Measurements from ENCODE around the gene HPGDS.
"Not testable (repeated sequence)": the region's sequence is repeated elsewhere in the genome, so short reads cannot be mapped to it uniquely, and the experiment has no call there.

Gene HPGDS

GRCh38 chr4:94325835-94326234, 16.8 kb downstream of the HPGDS start:
- DNase-seq (ENCODE audit: low spot score), result no peak

GRCh38 chr4:94319927-94320326, 22.7 kb downstream of the HPGDS start:
- DNase-seq (ENCODE audit: low spot score), result not testable (repeated sequence)

GRCh38 chr4:94307231-94307871, 35.3 kb downstream of the HPGDS start:
- no peak for DNase-seq (ENCODE audit: low spot score)

GRCh38 chr4:94306713-94307112, 35.9 kb downstream of the HPGDS start:
- DNase-seq (ENCODE audit: low spot score), result no peak

GRCh38 chr4:94305466-94306225, 37.0 kb downstream of the HPGDS start:
- DNase-seq (ENCODE audit: low spot score), result no peak

GRCh38 chr4:94304365-94304971, 38.2 kb downstream of the HPGDS start:
- DNase-seq (ENCODE audit: low spot score), result no peak

- no peak for DNase-seq (ENCODE audit: low spot score)
Observed at GRCh38 chr4:94302191-94302590, 40.4 kb downstream of the HPGDS start.

GRCh38 chr4:94298725-94299252, 43.8 kb downstream of the HPGDS start:
- no peak for DNase-seq (ENCODE audit: low spot score)

- DNase-seq (ENCODE audit: low spot score), result not testable (repeated sequence)
Observed at GRCh38 chr4:94295473-94295872, 47.2 kb downstream of the HPGDS start.

GRCh38 chr4:94293981-94294380, 48.7 kb downstream of the HPGDS start:
- DNase-seq (ENCODE audit: low spot score), result not testable (repeated sequence)

- no peak for DNase-seq (ENCODE audit: low spot score)
Observed at GRCh38 chr4:94290245-94290644, 52.4 kb downstream of the HPGDS start.

- no peak for DNase-seq (ENCODE audit: low spot score)
Observed at GRCh38 chr4:94285666-94286065, 57.0 kb downstream of the HPGDS start.

- DNase-seq (ENCODE audit: low spot score), result no peak
Observed at GRCh38 chr4:94284889-94285288, 57.7 kb downstream of the HPGDS start.

- no peak for DNase-seq (ENCODE audit: low spot score)
Observed at GRCh38 chr4:94278781-94279180, 63.9 kb downstream of the HPGDS start.

GRCh38 chr4:94277534-94277933, 65.1 kb downstream of the HPGDS start:
- DNase-seq (ENCODE audit: low spot score), result no peak

- no peak for DNase-seq (ENCODE audit: low spot score)
Observed at GRCh38 chr4:94276204-94276603, 66.4 kb downstream of the HPGDS start.

GRCh38 chr4:94274912-94275311, 67.7 kb downstream of the HPGDS start:
- DNase-seq (ENCODE audit: low spot score), result no peak

- DNase-seq (ENCODE audit: low spot score), result no peak
Observed at GRCh38 chr4:94271248-94271647, 71.4 kb downstream of the HPGDS start.

GRCh38 chr4:94267037-94267436, 75.6 kb downstream of the HPGDS start:
- no peak for DNase-seq (ENCODE audit: low spot score)

GRCh38 chr4:94262163-94263016, 80.2 kb downstream of the HPGDS start:
- DNase-seq (ENCODE audit: low spot score), result no peak

GRCh38 chr4:94256828-94257227, 85.8 kb downstream of the HPGDS start:
- DNase-seq (ENCODE audit: low spot score), result no peak

Data from left forelimb (tissue), 1 donor.